Measurements from ENCODE around the gene NCOR1.

Gene NCOR1

GRCh38 chr17:16107165-16107770 lies 108.1 kb downstream of the NCOR1 start:
- H3K9ac ChIP-seq: no peak overlapping the region
- H3K4me2 ChIP-seq: no peak overlapping the region
- no peak overlapping the region for H3K4me3 ChIP-seq
- H3K27ac ChIP-seq: no peak overlapping the region
- H3K27me3 ChIP-seq: no peaks in the 10 kb centered on the region
- TF ChIP-seq Cebpa-rat (IDR thresholded peaks at IDR 0.05): no peak
- H3K4me1 ChIP-seq: no peaks in the 10 kb centered on the region
- H4K20me1 ChIP-seq: peaks cover 10% of the 10 kb centered on the region; the same call in 1 of the 2 replicates
- peaks cover 74% of the 10 kb centered on the region for H3K36me3 ChIP-seq
- H3K9me3 ChIP-seq: no peaks in the 10 kb centered on the region

DNA sequence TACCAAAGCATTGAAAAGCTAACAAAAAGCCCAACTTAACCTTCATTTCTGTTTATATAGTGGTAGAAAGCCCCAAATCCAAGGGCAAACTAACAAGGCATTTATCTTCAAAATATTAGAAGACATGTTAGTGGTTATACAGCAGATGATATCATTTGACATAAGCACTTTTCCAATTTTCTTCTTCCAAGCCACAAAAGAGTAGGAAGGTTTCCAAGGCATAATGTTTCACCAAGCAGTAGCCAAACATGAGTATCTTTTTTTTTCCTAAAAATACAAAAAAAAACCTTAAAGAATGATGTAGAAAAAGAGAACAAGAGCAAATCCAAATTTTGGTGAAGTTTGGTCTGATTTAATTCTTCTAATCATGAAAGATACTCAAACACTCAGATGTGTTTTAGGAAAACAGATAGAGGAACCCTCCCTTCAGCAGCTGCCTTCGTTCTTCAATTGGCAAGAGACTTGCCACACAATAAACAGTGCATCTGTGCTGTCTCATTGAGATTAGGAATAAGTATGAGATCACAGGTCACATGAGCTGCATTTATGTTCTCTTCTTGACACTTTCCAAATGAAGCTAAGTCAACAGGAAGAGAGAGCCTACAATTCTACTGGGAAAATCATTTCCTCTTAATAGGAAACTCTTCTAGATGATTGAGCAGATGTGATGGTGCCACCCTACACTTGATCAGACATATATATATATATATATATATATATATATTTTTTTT lies 109.0 kb downstream of the NCOR1 start:
- H3K27ac ChIP-seq: no peak overlapping the region
- H3K4me3 ChIP-seq: no peak overlapping the region
- TF ChIP-seq Cebpa-rat (IDR thresholded peaks at IDR 0.05): no peak

DNA sequence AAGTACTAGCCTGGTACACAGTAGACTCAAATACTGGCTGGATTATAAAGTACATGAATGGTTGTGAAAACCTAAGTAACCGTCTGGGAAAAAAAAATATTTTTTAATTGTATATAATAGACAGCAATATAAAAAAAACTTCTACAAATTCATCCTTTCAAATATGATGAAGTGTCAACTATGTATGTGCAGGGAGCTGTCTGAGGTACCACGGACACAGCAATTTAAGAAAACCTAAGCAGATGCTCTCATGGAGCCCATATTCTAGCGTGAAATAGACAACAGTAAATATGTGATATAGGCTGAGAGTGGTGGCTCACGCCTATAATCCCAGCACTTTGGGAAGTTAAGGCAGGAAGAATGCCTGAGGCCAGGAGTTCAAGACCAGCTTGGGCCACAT lies 111.1 kb downstream of the NCOR1 start:
- no peak overlapping the region for H3K27ac ChIP-seq
- no peaks in the 10 kb centered on the region for H3K4me1 ChIP-seq
- peaks cover 86% of the 10 kb centered on the region for H3K36me3 ChIP-seq
- H3K27me3 ChIP-seq: no peaks in the 10 kb centered on the region
- TF ChIP-seq Cebpa-rat (IDR thresholded peaks at IDR 0.05): no peak
- H3K9ac ChIP-seq: no peak overlapping the region
- peaks cover 19% of the 10 kb centered on the region; the same call in 1 of the 2 replicates for H4K20me1 ChIP-seq
- no peaks in the 10 kb centered on the region for H3K9me3 ChIP-seq
- no peak overlapping the region for H3K4me3 ChIP-seq
- no peak overlapping the region for H3K4me2 ChIP-seq

More for the DNA sequence above, 109.0 kb downstream of the NCOR1 start:
- H3K36me3 ChIP-seq: peaks cover 77% of the 10 kb centered on the region
- no peaks in the 10 kb centered on the region for H3K9me3 ChIP-seq
- no peak overlapping the region for H3K4me2 ChIP-seq
- H3K27me3 ChIP-seq: no peaks in the 10 kb centered on the region
- no peak overlapping the region for H3K9ac ChIP-seq
- peaks cover 14% of the 10 kb centered on the region; the same call in 1 of the 2 replicates for H4K20me1 ChIP-seq
- H3K4me1 ChIP-seq: no peaks in the 10 kb centered on the region

DNA sequence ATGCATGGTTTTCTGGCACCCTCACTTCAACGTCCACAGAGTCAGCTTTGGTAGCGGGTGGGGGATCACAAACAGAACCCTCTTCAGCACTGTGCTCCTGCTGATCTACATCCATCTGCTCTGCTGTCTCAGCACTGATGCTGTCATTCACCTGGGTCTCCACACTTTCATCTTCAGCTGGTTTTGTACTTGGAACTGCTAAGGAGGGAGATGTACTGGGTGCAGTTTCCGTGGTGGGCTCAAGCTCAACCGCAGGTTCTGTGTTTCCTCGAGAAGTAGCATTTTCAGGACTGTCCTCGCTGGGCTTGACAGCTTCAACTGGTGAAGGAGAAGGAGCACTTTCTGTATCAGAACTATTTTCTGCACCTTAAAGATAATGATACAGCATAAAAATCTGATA lies 113.9 kb downstream of the NCOR1 start:
- H3K9ac ChIP-seq: no peak overlapping the region
- peaks cover 19% of the 10 kb centered on the region; the same call in 1 of the 2 replicates for H4K20me1 ChIP-seq
- no peaks in the 10 kb centered on the region for H3K27me3 ChIP-seq
- no peaks in the 10 kb centered on the region for H3K4me1 ChIP-seq
- peaks cover 15% of the 10 kb centered on the region for H3K9me3 ChIP-seq
- peaks cover 96% of the 10 kb centered on the region for H3K36me3 ChIP-seq
- H3K4me3 ChIP-seq: no peak overlapping the region
- no peak overlapping the region for H3K27ac ChIP-seq
- H3K4me2 ChIP-seq: no peak overlapping the region
- TF ChIP-seq Cebpa-rat (IDR thresholded peaks at IDR 0.05): no peak

DNA sequence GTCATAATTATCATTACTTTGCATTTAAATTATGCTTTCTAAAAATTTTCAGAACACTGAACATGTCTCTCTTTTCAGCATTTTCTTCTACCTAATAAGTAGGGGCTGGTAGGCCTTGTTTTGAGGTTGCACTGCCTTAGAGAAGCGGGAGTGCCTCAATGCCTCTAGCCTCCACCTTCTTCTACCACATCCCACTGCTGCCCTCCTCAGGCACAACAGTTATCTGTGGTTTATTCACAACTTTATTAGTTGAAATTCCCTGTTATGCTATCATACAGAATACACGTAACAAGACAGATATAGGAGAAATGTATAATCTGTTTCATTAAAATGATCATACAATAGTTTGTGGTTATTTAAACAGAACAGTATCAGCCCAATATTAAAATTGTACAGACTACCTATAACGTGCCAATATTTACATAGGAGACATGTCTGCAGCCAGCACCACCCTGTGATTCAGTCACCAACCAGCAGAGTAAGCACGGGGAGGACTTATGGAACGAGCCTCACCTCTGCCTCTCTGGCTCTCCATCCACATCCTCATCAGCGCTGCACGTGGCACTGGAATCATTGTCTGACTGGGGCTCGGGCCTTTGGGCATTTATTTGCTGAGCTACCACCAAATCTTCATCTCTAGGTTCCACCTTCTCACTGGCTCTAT lies 114.5 kb downstream of the NCOR1 start:
- H3K4me3 ChIP-seq: no peak overlapping the region
- H3K36me3 ChIP-seq: peaks cover 96% of the 10 kb centered on the region
- peaks cover 16% of the 10 kb centered on the region for H3K9me3 ChIP-seq
- no peaks in the 10 kb centered on the region for H3K27me3 ChIP-seq
- H4K20me1 ChIP-seq: peaks cover 18% of the 10 kb centered on the region; the same call in 1 of the 2 replicates
- H3K27ac ChIP-seq: no peak overlapping the region
- no peak overlapping the region for H3K4me2 ChIP-seq
- TF ChIP-seq Cebpa-rat (IDR thresholded peaks at IDR 0.05): no peak
- H3K9ac ChIP-seq: no peak overlapping the region
- H3K4me1 ChIP-seq: no peaks in the 10 kb centered on the region

DNA sequence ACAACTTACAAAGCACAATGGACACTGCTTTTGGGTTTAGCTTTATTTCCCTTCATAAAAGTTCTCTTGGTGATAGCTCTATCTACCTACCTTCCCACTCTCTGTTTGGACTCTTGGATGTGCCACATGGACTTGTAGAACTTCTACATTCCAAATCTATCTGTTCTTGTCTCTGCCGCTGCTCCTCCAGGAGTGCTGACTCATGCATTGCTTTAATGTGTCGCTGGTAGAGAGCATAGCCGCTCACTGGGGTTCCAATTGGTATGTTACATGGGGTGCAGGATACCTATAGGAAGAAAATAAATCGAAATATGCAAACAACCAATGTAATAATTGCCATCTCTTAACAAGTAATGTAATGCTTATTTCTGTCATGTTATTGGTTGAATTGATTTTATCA lies 123.6 kb downstream of the NCOR1 start:
- Histone ChIP-seq H4K20me1 (peaks cover 16% of the 10 kb centered on the region; the same call in 1 of the 2 replicates), H3K4me3 (no peak overlapping the region), H3K9ac (no peak overlapping the region), H3K27me3 (no peaks in the 10 kb centered on the region), H3K4me1 (no peaks in the 10 kb centered on the region), H3K27ac (no peak overlapping the region), H3K4me2 (no peak overlapping the region), H3K36me3 (peaks cover 54% of the 10 kb centered on the region), H3K9me3 (peaks cover 5% of the 10 kb centered on the region)
- no peak for TF ChIP-seq Cebpa-rat (IDR thresholded peaks at IDR 0.05)

- Histone ChIP-seq H4K20me1 (peaks cover 13% of the 10 kb centered on the region; the same call in 1 of the 2 replicates), H3K36me3 (peaks cover 64% of the 10 kb centered on the region), H3K4me1 (no peaks in the 10 kb centered on the region), H3K4me2 (no peak overlapping the region), H3K9me3 (no peaks in the 10 kb centered on the region), H3K27me3 (no peaks in the 10 kb centered on the region), H3K27ac (no peak overlapping the region), H3K9ac (no peak overlapping the region), H3K4me3 (no peak overlapping the region)
- TF ChIP-seq Cebpa-rat (IDR thresholded peaks at IDR 0.05): no peak
These were observed 128.4 kb downstream of the NCOR1 start for GRCh38 chr17:16086957-16087356.

- TF ChIP-seq Cebpa-rat (IDR thresholded peaks at IDR 0.05): no peak
- no peak overlapping the region for H3K27ac ChIP-seq
- H3K4me1 ChIP-seq: no peaks in the 10 kb centered on the region
- peaks cover 6% of the 10 kb centered on the region; the same call in 1 of the 2 replicates for H4K20me1 ChIP-seq
- H3K27me3 ChIP-seq: no peaks in the 10 kb centered on the region
- H3K9ac ChIP-seq: no peak overlapping the region
- no peak overlapping the region for H3K4me3 ChIP-seq
- H3K4me2 ChIP-seq: no peak overlapping the region
- no peaks in the 10 kb centered on the region for H3K9me3 ChIP-seq
- H3K36me3 ChIP-seq: peaks cover 68% of the 10 kb centered on the region
These were observed 130.2 kb downstream of the NCOR1 start for GRCh38 chr17:16085066-16085699.

GRCh38 chr17:16083223-16083622 lies 132.1 kb downstream of the NCOR1 start:
- Histone ChIP-seq H3K4me1 (no peaks in the 10 kb centered on the region), H3K27me3 (no peaks in the 10 kb centered on the region), H3K27ac (no peak overlapping the region), H3K9me3 (no peaks in the 10 kb centered on the region), H3K4me3 (no peak overlapping the region), H3K9ac (no peak overlapping the region), H3K36me3 (peaks cover 84% of the 10 kb centered on the region), H4K20me1 (no peaks in the 10 kb centered on the region; the same call in 1 of the 2 replicates), H3K4me2 (no peak overlapping the region)
- TF ChIP-seq Cebpa-rat (IDR thresholded peaks at IDR 0.05): no peak

Measured in BLaER1 (cell line).